GM18870 (cell line): ENCODE data around the gene MYO1G.
"Not testable (repeated sequence)": the region's sequence is repeated elsewhere in the genome, so short reads cannot be mapped to it uniquely, and the experiment has no call there.

ENCODE experiments used
- ATAC-seq: cut with Tn5 transposase; IDR thresholded peaks from one replicate; pipeline ENCODE4 v1.9.1; 2021; ENCODE audit warnings: moderate library complexity; ENCODE audit not compliant: unreplicated experiment

The MYO1G gene

DNA sequence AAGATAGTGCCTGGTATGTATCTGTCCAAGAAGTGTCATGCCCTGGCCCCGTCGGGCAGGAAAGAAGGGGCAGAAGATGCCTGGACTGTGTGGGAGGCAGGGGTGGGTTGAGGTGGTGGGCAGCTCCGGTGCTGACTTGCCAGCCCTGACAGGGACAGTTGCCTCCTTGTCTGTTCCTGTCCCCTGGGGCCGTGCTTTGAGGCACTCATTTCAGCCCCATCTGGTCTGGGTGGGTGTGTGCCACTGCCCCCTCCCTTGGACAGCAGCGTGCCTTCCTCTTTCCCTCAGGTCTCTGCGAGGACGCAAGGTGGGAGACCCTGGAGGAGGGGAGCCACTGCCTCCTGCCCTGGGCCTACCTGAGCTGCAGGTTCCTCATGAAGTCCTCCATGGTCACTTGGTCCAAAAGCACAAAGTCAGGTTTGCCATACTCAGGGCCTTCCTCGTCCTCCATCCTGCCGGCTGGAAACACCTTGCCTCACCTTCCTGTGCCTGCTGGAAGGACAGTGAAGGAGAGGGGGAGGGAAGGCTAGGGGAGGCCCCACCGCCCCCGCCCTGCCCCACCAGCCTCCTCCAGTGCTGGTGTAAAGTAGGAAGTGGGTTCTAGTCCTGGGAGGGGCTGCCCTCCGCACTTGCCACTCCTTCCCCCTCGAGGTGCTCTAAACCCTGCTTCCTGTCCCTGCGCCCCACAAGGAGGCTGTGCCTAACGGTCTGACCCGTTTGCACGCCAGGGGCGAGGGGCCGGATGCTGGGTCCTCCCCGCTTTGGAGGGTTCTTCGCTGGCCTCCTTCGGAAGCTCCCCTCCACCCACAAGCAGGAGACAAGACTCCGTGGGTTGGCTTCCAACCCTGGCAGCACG lies at the start of gene MYO1G:
Gene MYO1G (minus strand): TSS at position 505 of the 856 bp plus-strand sequence. CDS start 54 bp downstream, at position 451.
- peak; percentile 46 for ATAC-seq

DNA sequence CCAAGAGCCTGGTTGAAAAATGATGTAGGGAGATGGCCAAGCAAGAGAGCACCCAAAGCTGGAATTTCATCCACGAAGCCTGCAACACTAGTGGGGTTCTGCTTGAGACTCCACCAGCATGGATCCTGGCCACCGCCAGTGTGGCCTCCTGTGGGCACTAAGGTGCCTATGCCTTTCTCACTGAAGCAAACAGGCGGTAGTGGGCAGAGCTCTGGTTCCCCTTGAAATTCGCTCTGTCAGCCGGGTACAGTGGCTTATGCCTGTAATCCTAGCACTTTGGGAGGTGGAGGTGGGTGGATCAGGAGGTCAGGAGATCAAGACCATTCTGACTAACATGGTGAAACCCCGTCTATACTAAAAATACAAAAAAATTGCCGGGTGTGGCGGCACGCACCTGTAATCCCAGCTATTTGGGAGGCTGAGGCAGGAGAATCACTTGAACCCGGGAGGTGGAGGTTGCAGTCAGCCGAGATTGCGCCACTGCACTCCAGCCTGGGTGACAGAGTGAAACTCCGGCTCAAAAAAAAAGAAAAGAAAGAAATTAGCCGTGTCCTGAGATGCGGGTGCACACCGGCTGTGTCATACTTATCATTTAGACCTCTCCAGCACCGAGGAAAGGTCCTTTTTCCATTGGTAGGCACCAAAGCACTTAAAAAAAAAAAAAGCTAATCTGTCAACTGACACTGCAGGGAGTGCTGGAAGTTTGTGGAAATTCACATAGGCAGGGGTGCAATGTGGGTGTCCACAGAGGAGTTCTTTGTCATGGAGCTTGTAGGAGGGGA lies 49.5 kb upstream of the MYO1G start:
- no peak for ATAC-seq

DNA sequence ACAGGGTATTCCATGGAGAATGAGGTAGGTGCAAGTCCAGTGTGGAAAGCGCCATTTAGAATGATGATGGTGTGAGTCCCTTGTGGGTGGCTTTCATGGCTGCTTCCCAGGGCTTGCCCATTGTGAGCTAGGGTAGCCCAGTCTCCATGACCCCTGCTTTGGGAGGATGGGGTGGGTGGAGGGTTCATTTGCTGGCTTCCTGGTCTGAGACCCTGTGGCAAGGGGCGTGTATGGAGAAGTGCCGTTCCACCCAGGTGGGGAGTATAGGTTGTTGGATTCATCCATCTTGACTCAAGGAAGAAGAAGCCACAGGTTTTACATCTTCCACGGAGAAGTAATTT lies 48.9 kb upstream of the MYO1G start:
- ATAC-seq, result no peak

DNA sequence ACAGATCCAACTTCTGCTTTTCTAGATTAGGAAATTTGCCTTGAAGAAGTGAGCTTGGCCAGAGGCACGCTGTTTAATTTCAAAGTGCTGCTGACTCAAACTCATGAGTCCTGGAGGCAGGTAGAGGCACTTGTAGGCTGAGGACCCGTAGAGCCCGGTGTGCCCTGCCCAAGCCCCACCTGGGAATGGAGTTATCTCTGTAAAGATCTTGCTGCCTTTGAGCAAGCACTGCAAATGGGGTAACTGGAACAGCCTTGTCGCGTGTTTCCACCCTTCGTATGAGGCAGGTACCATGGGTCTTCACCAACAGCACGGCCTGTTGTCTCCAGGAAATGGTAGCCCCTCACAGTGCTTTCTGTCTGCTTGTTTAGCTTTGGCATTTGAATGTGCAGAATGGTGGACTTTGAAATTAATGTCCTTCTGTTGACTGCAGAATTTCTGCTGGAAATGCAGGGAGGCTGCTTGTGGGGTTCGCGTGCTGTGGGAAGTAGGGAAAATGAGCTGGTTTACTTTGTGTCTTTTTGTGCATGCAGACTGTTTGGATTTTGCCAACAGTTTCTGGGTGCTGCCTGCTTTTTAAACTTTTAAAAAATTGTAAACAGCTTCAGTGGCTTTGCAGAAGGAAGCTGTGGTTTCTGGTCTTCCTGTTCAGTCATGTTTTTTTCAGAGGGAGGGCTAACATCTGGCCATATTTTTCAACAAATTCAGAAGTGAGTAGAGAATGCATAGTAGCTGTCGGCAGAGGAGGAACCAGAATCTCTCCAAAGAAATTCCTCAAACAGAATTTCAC lies 48.4 kb upstream of the MYO1G start:
- no peak for ATAC-seq

DNA sequence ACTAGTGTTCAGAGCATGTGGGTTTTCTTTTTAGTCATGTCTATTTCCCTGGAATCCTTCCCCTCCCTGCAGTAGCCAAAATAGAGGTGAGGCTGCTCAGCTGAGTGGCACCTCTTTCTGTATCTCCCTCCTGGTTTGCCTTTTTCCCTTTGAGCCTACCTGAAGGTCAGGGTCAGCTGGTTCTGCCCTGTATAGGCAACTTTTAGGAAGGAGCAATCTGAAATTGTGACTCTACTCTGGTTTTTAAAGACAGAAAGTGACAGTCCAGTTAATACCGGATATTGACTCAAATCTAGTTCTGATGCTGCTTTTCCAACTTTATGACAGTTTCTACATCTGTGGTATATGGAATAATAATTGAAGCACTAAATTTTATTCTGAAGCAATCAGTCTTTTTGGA lies 47.2 kb upstream of the MYO1G start:
- no peak for ATAC-seq

DNA sequence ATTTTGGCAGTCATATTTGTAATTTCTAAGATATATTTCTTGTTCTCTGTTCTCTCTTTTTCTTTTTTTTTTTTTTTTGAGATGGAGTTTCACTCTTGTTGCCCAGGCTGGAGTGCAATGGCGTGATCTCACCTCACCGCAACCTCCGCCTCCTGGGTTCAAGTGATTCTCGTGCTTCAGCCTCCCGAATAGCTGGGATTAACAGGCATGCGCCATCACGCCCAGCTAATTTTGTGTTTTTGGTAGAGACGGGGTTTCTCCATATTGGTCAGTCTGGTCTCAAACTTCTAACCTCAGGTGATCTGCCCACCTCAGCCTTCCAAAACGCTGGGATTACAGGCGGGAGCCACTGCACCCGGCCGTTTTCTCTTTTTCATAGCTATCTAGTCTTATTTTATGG lies 46.7 kb upstream of the MYO1G start:
- not testable (repeated sequence) for ATAC-seq

DNA sequence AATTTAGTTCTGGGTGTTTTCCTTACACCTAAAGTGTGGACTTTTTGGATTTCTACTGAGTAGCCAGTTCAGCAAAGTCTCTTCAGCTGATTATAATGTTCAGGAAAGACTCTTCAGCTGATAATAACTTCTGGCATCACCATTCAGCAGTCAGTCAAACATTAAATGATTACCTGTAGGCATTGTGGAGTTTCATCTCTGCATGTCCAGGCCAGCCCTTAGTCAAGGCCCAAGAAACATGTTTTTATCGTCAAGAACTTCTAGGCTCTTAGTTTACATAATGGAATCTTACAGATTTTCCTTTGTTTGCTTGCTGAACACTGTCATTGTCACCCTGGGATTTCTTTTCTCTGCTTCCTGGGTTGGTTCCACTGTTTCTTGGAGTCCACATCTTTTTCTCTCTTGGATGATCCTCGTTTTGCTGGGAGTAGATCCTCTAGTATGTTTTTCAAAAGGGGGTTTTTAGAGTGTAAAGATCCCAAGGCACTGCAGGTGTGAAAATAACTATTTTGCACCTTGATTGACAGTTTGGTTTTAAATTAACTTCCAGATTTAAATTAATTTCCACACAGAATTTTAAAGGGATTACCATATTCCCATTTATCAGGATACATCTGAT lies 45.4 kb upstream of the MYO1G start:
- no peak for ATAC-seq

DNA sequence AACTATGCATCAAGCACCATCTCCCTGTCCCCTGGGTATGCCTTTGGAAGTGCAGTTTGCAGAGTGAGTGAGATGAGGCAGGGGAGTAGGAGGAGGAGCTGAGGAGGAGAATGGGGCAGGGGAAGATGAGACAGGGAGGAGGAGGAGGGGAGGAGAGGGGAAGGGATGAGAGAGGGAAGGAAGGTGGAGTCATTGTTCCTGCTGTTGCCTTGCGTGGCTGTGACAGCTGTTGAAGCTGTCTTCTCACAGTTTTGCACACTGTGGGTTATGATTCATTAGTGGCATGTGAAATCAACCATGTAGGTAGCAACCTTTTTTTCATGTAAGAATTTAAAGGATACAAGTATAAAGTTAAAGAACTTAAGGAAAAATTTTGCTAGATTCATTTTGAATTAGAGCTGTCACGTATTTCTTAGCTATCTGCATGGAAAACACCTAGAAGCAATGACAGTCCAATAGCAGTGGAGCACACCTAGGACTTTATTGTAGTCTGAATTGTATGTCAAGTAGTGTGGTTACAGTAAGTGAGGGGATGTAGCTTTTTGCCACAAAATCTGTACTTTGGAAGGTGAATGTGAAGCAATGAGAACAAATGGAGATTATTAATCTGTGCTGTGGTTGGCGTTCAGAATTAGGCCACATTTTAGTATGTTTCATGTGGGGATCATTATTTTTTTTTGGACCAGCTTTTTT lies 42.9 kb upstream of the MYO1G start:
- no peak for ATAC-seq

DNA sequence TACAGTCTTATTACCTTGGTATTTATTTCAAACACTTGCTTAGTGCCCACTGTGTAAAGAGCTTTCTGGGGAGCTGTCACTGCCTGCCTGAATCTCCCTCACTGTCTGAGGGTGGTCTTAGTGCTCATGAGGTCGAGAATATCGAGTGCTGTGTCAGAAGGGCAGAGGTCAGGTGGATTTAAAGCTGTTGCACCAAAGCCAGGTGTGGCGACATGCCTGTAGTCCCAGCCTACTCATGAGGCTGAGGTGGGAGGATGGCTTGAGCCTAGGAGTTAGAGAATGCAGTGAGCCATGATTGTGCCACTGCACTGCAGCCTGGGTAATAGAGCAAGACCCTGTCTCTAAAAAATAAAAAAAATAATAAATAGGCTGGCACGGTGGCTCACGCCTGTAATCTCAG lies 42.1 kb upstream of the MYO1G start:
- ATAC-seq, result no peak

DNA sequence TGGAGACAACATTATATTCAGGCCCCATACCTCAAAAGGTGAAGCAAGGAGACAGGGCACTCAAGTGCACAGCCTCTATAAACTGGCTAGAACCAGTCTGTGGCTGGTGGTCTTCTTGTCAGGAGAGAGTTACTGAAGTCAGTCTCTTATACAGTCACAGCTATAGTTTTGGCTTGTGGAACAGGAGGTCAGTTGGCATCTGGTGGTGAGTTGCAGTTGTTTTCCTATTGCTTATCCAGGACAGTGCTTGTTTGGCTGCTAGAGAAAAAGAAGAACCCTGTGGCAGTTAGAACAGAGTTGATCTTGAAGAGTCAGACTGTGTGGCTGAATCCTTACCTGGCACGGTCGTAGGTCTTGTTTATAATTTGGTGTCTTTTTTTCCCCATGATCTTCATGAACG lies 38.4 kb upstream of the MYO1G start:
- no peak for ATAC-seq

DNA sequence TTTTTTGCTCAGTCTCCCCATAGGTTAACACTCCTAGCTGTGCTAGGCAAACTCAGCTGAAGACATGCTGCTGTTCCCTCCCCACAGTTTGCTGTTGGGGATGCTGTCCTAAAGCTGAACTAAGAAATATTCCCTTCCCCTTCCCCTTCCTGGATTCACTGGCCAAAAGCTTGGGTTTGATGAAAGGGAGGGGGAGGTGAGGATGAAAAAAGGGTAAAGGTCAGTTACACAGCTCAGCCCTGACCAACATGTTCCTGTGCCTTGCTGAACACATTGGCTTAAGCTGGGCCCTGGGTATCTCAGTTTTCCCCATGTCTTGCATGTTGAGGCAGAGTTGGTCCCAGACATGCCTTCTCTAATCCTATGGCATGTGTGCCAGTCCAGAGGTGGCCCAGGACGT lies 36.5 kb upstream of the MYO1G start:
- no peak for ATAC-seq

DNA sequence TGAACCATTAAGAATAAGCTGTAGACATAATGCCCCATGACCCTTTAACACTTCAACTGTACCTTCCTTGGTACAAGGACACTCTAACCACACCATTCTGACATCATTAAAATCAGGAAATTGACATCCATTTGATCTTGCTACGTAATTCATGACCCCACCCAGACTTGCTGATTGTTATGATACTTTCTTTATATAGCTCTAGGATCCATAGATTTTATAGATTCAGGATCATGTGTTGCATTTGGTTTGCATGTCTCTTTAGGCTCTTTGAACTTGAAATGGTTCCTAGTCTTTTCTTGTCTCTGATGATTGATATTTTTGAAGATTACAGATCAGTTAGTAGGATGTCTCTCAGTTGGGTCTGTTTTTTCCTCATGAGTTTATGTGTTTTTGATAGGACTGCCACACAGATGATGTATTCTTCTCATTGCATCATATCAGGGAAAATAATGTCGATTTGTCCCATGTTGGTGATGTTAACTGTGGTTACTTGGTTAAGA lies 34.7 kb upstream of the MYO1G start:
- ATAC-seq, result no peak

DNA sequence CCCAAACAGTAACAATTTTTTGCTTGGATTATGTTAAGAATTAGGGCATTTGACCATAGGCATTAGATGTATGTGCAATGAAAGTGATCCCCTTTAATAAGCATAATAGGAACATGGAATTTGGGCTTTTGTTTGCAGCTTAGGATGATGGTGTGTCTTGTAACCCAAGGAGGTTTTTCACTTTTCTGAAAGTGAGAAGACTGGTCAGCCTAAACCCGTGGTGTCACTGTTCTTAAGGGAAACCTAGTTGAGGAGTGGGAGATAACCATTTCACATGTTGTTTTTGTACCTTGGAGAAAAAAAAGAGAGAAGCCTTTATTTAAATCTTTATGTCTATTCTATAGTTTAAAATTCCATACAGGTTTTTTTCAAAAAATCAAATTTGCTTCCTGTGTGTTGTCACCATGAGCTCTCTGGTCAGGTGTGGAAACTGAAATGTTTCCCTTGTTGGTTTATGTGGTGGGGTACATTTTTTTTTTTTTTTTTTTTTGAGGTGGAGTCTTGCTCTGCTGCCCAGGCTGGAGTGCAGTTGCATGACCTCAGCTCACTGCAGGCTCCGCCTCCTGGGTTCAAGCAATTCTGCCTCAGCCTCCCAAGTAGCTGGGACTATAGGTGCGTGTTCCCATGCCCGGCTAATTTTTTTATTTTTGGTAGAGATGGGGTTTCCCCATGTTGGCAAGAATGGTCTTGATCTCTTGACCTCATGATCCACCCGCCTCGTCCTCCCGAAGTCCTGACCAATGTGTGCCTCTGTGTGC lies 28.9 kb upstream of the MYO1G start:
- peak; percentile 69 for ATAC-seq

DNA sequence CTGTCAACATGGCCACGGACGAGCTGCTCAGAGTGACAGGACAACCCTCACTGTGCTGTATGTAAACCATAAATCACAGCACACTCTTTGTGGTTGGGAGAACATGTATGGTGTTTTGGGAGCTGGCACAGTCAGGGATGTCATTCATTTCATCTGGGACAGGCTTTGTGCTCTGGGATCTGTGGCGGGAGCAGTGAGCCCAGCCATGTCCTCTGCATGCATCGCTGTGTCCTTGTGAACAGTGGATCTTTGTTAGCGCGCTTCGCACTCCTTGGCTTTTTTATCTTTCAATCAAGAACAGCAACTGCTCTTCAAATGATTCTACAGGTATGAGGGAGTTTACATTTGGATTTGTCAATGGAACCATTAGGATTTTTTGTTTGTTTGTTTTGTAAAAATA lies 28.3 kb upstream of the MYO1G start:
- ATAC-seq, result no peak

DNA sequence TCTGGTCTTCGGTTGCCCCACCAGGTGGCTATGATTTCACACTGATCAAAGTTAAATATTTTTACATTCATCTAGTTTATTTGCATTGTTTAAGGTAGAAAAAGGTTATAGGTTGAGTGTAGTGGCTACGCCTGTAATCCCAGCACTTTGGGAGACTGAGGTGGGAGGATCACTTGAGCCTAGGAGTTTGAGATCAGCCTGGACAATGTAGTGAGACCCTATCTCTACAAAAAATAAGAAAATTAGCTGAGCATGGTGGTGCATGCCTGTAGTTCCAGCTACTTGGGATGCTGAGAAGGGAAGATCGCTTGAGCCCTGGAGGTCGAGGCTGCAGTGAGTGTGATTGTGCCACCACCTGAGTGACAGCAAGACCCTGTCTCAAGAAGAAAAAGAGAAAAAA lies 25.0 kb upstream of the MYO1G start:
- ATAC-seq, result no peak

DNA sequence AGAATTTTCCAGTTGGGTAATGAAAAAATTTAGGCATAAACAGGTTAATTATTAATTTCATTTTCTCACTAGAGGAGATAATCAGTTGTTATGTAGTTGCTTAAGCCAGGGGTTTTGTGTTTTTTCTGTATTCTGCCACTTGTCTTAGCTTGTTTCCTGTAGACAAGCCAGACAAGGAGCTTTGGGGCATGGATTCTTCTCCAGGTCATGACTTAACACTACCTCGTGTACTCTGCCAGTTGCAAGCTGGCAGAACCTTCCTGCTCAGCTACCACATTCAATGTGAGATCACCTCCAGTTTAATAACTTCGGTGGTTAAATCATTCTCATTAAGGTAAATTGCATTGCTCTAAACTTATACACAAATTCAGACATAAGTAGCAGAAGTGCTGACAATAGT lies 23.0 kb upstream of the MYO1G start:
- no peak for ATAC-seq

DNA sequence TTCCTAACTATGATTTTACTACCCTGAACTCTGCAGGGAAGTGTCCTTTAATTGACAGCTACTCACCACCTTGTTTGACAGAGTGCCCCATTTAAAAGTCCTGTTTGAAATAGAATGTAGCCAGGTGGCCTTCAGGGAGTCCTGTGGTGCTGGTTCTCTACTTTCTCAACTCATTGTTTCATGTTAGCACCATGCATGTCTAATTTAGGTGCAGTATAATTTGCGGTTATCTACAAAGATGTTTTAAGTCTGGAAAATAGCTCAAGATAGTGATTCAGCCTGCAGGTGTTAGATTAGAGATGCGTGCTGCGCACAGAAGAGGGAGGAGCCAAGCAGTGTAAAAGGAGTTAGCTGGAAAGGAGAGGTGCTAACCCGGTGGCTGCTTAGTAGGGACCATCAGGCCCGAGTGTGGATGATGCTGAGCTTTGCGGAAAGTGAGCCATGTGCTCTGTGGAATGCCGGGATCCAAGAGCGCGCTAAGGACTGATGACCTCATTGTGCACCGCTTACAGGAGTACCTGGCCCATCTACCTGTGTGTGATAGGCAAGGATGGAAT lies 22.4 kb upstream of the MYO1G start:
- peak; percentile 31 for ATAC-seq

DNA sequence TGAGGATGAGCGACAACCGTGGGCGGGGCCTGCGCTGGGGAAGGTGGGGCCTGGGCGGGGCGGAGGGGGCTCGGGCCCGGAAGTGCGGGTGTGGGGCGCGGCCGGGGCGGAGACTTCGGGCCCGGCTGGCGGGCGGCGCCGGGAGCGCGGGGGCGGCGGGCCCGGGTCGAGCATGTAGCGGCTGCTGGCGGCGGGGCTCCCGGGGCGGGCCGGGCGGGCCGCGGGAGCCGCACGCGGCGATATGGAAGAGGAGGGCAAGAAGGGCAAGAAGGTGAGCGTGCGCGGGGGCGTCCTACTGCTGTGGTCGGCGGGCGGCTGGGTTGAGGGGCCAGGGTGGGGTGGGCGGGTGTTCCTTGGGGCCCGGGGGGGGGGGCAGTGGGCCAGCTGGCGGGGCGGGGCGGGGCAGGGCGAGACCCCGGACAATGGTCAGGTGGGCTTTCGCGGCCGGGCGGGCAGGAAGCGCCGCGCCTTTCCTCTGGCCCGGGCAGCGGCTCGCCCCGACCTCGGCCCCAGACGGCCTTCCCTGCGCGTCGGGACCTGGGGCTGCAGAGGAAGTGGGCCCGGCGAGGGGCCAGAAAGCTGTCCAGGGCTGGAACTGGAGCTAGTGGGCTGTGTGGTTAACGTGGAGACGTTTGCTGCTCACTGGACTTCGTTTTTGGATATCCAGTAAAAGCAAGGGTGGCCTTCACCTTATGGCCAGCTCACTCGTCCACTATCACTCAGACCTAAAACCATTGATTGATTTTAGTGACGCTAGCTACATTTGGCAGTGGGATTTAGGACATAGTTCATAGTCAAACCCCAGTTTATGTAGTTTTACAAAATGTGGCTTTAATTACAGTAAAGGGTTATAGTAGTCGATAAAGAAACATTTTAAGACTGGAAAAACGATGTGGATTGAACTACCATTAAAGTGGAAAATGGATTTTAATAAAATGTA lies 21.5 kb upstream of the MYO1G start, which contains the start of gene CCM2:
Gene CCM2 (plus strand): TSS at position 109 of the 940 bp plus-strand sequence. CDS start 133 bp downstream, at position 242.
- ATAC-seq, result no peak
